Astrocyte of the hippocampus (primary cell): ENCODE measurements around the gene SEMA5B.
A peak's percentile ranks its signal among the peaks of the same experiment; 100 is the strongest.

Source experiments
- DNase-seq: peaks from one replicate; pipeline ENCODE4 v3.0.0; 2011; ENCODE audit warnings: low read depth, low spot score

SEMA5B gene

DNA sequence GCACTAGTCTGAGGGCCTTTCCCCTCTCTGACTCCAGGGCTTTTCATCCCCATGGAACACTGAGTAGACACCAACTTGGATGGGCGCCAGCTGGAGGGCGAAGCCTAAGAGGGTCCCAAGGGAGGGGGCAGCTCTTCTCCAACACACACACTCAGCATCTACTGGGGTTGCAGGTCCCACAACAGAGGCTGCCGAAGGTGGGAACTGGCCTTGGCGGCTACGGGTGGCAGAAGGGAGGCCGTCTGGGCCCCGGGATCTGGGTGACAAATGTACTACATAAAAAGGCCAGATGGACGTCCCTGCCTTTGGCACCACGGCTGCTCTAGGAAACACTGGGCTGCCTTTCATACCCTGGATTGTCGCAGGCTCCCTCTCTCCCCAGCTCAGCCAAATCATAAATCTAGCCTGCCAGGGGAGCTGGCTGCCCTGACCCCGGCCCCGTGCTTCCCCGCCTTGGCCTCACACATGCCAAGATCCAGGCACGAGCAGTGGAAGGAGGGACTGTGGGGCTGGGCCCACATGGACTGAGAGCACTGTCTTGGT lies 31.5 kb downstream of the SEMA5B start:
- no peak for DNase-seq

DNA sequence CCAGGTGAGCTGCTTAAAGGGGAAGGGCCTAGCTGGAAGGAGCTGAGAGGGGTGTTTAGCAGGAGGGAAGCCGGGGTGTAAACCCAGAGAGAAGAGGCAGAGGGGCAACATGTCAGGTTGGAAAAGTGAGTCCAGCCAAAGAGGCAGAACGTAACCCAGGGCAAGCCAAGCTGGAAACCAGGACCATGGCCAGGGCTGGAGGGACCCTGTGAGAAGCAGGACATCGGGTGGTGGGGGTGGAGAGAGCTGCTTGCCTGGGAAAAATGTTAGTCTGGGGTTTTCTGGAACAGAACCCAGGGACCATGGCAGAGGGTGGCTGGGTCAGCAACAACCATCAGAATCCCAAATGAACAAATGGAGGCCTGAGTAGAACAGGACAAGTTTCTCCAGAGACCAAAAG lies 32.6 kb downstream of the SEMA5B start:
- no peak for DNase-seq

DNA sequence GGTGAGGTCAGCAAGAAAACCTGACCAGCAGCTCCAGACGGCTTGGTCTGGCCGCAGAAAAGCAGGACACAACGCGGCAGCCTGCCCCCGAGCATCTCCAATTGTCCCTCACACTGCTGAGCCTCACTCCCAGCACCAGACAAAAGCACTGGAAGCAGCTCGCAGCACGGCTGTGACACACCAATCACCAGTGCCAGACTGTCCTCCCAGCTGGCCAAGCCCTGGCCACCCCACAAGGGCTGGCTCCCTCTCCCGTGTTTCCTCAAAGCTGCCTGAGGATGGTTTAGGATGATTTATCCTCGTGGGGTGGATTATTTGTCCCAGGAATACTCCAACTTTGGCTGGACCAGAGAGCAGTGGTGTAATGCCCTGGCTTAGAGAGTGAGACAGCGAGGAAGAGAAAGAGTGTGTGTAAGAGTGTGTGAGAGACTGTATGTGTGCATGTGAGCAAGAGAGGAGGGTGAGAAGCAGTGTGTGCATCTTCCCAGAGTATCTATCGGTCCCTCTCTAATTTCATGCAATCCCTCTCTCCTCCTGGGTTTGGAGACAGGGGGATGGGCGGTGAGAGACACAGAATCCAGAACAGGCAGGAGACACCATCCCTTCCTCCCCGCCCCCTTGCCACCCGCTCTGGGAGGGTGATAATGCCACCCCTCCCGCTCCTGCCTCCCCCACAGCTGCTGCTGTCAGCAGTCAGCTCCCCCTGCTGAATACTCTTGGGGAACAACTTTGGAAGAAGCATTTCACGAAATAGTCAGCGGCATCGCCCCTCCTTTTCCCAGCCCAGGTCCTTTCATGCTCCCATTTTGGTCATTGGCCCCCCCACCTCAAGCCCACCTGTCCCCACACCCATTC lies 34.2 kb downstream of the SEMA5B start:
- peak; percentile 47 for DNase-seq

DNA sequence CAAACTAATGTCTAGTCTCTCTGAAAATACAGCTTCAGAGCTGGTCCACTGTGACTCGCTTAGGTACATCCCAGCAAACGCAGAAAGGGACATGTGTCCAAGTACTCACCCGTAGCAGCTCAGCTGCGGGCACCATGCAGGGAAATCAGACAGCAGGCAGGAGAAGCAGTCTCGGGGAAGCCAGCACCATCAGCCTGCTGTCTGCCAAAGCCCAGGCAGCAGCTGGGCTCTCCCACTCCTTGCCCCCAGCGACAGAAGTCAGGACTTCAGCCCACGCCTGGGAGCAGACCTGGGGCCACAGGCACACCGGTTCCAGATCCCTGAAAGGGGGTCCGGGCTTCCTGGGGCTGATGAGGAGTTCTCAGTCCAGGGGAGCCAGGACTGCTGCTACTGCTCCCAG lies 34.9 kb downstream of the SEMA5B start:
- DNase-seq, result no peak

DNA sequence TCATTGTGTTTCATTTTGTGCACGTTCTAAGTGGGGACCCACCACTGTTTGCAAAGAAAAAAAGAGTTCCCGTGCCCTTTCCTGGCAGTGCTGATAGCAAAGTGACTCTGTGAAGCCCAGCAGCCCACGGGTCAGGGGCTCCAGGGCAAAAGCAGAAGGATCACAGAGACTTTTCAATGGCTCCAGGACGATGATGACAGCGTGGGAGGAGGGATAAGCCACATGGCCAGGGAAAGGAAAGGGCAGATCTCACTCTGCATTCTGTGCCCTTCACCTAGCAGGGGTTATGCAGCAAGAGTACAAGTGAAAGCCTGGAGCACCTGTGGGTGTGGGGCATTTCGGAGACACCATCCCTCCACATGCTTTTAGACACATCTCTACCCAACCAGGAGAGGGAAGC lies 35.4 kb downstream of the SEMA5B start:
- no peak for DNase-seq

DNA sequence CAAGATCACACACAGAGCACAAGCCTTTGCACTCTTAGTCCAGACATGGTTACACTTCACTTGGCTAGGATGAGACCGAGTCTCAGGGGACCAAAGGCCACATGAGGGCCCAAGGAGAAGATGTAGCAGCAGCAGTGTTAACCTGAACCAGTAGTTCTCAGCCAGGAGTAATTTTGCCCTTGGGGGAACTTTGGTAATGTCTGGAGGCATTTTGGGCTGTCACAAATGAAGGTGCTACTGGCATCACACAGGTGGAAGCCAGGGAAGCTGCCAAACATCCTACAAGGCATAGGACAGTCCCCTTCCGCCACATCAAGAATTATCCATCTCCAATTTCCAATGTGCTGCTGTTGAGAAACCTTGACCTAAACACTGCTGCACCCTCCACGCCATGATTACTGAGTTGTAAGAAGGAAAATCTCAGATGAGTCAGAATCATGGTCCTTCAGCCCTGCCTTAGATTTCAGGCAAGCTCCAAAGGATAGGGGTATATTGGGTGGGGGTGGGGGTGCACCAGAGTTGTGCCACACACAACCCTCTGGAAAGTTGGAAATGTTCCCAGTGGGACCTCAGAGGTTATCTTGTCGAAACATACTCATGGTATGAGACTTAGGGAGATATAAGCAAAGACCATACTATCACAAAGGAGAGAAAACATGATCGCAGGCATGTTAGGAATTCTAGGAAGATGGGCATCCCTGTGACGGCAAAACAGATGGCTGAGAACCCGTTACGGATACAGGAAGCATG lies 36.2 kb downstream of the SEMA5B start:
- no peak for DNase-seq

DNA sequence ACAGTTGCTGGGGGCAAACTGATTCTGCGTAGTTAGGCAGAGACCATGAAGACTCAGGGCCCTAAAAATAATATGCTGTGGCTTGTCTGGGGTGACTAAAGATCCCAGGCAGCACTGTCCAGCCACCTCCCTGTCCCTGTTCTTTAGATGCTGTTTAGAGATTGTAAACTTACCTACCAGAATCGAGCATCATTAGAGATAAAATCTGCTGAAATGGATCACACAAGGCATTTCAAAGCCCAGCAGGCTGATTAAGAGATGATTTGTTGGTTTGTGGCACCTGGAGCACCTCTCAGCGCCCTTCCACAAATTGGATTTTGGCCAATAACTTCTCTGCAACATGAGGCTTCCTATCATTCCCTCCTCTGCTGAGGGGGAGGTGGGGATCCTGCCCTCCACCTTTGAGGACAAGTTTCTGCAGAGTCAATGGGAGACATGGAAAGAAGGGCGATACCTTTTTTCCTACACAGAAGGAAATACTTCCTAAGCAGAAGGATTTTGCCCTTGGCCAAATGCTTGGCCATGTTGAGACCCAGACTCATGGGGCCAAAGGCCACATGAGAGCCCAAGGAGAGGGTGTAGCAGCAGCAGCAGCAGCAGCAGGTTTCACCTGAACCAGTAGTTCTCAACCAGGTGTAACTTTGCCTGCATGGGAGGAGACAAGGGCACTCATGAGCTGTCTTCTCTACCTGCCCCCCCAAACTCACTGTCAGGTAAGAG lies 37.5 kb downstream of the SEMA5B start:
- DNase-seq, result no peak

DNA sequence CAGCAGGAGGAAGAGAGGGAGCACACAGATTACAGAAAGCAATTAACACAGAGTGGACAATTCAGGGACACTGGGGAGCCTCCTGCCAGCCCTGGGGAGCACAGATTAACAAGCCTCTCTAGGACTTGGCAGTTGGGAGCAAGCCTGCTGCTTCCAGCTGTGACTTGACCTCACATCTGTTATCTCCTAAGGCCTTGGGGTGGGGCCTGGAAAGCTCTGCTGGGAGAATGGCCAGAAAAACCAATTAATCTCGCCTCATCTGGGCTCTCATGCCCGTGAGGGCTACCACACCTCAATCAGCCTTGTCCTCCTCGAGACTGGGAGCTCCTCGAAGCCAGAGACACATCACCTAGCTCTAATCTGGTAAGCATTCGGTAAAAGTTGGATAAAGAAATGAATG lies 39.1 kb downstream of the SEMA5B start:
- no peak for DNase-seq

DNA sequence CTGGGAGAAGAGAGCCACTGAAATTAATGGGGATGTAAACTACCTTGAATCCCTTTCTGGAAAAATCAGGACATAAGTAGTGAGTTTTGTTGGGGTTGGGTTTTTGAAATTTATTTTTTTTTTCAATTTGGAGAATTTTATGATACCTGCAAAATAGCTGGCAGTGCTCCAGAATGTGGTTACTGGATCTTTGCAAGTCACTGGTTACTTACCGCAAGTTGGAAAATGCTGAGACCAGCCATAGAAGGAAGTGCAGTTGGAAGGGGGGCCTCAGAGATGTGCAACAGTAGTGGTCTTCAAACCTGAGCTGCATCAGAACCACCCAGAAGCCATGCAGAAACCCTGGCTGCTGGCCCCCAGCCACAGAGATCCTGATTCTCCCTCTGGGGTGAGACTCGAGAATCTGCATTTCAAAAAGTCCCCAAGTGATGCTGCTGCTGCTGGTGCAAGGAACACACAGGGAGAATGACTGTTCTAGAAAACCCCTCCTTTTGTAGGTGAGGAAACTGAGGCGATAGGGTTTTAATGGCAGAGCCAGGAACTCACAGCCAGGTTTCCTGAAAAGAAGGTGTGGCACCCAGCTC lies 39.7 kb downstream of the SEMA5B start:
- DNase-seq, result no peak

DNA sequence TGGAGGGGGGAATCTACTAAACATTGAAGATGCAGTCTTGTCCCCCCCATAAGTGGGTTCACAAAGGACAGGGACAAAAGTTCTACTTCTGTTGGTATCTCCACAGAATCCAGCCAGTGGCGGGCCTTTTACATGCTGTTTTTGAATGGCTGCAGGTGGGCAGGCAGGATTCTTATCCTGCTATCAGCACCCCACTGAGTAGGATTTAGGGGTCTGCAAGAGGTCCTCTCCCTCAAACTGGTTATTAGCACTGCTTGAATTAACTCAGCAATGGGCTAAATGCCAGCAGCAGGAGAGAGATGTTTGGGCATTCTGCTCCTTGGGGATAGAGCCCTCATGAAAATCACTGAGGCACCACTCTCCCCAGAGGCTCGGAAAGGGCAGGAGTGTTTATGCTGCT lies 40.3 kb downstream of the SEMA5B start:
- DNase-seq, result no peak

DNA sequence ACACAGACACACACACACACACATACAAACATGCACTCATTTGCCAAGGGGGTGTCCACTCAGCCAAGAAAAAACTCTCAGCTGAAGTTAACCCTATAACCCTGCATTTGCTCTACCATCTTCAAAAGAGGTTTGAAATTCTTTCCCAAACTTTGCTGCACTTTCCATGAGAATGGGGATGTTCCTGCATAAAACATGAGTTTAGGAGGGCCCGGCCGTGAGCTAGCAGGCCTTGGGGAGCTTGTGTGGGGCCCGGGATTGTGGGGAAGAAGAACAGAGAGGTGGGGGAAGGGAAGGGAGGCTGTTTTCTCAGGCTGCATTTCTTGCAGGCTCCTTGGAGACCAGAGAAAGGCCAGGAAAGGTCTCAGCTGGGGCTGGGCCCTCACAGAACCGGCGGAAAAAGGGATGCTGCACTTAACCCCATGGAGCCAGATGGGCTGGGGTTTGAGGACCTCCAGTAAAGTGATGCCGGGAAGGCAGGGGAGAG lies 40.8 kb downstream of the SEMA5B start:
- DNase-seq, result no peak

DNA sequence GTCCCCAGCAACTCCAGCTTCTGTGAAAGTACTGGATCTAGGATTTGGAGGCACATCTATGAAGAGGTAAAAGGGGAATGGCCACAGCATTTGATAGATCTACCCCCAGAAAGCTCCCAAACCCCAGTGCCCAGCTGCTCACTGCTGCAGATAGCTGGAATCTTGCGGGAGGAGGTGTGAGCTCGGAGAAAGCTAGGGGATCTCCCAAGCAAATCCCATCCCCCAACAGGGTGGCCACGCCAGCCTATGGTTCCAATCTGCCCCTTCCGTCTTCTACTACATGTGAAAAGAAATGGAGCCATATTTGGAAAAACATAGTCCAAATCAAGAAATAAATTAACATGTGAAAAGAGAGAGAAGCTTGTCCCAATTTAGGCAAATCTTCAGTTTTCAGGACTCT lies 42.0 kb downstream of the SEMA5B start:
- no peak for DNase-seq

DNA sequence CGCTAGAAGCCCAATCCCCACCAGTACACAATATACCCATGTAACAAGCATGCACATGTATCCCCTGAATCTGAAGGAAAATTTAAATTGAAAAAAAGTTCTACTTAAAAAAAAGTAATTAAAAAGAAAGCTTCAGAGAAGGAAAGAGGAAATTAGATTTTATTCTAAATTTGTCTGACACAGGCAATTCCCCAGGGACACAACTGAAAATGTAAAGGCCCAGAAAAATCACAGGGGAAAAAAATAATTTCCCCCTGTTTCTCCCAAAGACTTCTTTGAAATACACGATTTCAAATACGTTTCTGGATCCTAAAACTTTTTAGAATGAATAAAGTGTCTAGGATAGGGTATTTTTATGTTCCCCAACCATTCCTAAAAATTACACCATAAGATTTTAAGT lies 42.9 kb downstream of the SEMA5B start:
- DNase-seq, result no peak

DNA sequence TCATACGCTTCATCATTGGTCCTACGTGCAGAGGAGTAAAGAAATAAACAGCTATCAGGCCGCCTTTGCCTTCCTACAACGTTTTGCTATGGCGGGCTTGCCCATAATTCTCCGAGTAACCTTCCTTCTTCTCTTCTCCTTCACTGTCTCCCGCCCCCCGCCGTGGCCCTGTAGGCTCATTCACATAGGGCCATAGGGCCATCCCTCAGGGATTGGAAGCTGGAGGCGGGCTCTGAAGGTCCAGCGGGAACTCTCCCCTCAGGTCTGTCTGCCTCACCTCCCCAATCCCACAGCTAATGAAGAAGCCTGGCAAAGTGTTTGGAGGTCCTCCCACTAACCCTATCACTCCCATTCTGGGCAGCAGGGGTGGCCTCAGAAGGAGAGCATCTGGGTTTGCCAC lies 43.6 kb downstream of the SEMA5B start:
- DNase-seq, result no peak

DNA sequence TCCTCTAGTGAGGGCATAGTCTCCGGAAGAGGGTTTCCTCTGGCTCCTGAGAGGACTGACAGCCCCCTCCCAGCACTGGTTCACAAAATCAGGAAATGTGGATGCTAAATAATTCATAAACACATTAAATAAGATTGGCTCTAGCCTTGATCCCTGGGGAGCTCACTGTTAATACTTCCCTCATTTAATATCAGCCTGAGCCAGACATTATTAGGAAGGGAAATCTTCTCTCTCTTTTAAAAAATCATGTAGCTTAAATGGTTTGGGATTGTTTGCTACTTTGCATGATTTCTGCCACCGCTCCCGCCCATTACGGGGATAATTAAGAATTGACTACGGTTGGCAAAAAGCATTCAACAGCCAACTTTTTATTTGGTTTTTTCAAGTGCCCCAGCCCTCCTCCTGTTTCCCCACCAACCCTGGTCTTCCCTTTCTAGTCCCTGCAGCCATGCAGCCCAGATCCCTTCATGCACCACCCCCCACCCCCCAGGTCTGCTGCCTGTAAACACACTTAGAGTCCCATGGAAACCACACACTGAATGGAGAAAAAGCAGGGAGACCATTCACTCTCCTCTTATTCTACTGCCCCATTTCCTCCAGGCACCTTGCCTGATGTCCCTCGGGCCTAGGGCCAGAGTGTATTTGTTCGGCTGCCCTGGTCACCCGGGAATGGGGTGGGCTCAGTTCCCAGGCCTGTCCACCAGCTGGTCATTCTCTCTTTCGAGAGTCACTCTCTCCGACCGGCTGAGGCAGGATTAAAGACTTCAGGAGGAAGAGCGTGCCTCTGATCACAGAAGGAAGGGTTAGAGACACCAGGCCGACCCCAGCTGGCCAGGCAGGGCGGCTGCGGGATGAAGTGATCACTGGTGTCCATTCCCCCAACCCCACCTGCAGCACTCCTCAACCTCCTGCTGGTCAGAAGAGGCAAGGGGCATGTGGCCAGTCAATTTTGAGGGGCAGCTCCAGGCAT lies 45.1 kb downstream of the SEMA5B start:
- no peak for DNase-seq

DNA sequence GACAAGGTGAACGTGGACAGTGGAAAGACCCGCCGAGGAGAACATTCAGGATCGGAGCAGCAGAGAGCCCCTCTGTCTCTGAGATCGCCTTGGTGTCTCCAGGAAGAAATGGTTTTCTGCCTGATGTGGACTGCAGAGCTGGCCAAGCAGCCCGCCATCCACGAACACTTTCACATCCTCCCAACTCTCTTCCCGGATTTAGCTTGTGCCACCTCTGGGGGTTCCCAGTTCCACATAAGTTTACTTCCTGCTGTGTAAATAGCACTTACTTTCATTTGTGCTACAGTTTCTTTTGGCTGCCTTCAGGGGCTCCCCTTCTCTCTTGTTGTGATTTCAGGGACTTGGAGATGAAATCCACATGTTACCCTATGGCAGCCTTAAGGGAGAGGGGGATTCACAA lies 48.4 kb downstream of the SEMA5B start:
- no peak for DNase-seq

DNA sequence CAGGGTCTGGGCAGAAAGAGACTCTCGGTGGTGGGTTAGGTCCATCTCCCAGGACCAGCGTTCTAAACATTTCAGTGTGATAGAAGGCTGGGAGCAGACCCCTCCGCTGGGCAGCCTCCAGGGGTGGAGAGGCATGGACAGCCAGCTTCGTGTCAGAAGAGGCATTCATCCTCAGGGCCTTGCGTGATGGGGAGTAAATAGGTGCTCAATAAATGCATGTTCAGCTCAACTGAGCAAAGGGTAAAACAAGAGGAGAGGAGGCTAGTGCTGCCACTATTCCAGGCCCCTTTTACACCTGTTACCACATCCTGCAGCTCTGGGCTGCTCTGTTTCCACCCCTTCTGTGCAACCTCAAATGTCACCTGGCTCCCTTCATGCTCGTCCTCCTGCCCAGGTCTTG lies 49.0 kb downstream of the SEMA5B start:
- no peak for DNase-seq

DNA sequence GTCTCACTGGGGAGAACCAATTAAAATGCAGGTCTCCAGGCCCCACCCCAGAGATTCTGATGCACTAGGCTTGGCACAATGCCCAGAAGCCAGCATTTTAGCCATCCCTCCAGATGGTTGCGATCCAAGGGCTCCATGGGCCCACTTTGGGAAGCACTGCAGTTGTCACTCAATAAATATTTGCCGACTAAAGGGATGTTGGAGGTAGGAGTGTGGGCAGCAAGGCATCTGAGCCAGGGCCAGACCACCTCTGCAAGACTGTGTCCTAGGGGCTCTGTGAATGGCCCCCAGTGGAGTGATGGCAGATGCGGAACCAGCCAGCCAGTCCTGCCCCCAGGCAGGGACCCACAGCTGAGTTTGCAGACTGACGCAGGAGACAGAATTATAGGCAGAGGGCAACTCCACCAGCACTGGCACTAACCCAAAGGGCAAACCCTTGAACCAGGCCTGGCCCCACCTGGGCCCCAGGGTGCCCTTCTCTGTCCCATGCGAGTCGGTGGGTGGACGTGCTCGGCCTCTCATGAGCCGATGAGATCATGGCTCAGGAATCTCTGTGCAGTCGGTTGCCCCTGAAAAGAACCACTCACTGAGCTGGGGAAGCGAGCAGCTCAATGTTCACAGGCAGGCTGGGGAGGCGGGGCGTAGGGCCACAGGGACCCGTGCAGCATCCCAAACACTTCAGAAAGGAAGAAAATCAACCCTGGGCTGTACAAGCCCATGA lies 49.7 kb downstream of the SEMA5B start:
- peak; percentile 97 for DNase-seq

DNA sequence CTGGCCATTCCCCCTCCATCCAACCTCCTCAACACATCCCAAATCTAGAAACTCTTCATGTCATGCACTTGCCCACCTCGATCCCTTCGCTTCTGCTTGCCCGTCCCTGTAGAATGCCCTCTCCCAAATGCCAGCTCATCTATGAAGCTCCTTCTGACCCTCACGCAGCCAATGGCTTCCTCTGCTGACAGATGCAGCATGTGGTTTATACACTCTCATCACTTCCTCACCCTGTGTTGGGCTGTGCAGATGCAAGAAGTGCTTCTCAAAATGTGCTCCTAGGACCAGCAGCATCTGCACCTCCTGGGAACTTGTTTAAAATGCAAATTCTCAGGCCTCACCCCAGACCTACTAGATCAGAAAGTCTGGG lies 51.7 kb downstream of the SEMA5B start:
- no peak for DNase-seq
